ENCODE results near the gene SPATA9.

GRCh38 chr5:95655575-95655974 lies 27.2 kb downstream of the SPATA9 start:
- TF ChIP-seq EZH2 (IDR thresholded peaks at IDR 0.05; ENCODE audit: borderline replicate concordance, low read depth, low read length, severe bottlenecking) (no peak), CTCF (IDR thresholded peaks at IDR 0.05; ENCODE audit: borderline replicate concordance, extremely low read depth, low read length, poor library complexity, severe bottlenecking) (no peak)

All from DND-41 (cell line).